Stimulated activated CD4-positive, alpha-beta T cell treated with anti-CD3 and anti-CD28 coated beads, Interleukin-15, amount 100 ng/mL, for 1 hour (primary cell): Measurements from ENCODE around the gene ITK.

Experiments
- DNase-seq, 2 donors: peaks; one replicate each; pipeline ENCODE4 v3.0.0-alpha.2; 2020; ENCODE audit warnings: low read depth in 1 of 2, low spot score in 1 of 2

Gene ITK

DNA sequence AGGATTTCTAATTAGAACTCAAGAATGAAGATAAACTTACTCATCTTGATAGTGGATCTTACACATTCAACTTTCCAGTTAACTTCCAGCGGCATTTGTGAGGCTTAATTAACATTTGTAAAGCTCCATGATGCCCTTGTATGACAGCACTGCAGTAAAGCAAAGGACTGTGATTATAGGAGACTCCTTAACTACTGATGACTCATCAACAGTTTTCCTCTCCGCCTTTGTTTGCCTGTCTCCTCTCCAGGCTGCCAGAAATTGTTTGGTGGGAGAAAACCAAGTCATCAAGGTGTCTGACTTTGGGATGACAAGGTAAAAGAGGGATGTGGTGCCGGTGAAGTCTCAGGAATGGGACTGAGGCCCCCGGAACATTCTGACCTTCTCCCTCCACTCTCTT lies 64.8 kb downstream of the ITK start:
- no peak for DNase-seq

- no peak for DNase-seq
These were observed 65.2 kb downstream of the ITK start for GRCh38 chr5:157245886-157246285.

- no peak for DNase-seq
These were observed 66.6 kb downstream of the ITK start for GRCh38 chr5:157247267-157247666.

- no peak for DNase-seq
These were observed 68.3 kb downstream of the ITK start for GRCh38 chr5:157248821-157249470.

DNA sequence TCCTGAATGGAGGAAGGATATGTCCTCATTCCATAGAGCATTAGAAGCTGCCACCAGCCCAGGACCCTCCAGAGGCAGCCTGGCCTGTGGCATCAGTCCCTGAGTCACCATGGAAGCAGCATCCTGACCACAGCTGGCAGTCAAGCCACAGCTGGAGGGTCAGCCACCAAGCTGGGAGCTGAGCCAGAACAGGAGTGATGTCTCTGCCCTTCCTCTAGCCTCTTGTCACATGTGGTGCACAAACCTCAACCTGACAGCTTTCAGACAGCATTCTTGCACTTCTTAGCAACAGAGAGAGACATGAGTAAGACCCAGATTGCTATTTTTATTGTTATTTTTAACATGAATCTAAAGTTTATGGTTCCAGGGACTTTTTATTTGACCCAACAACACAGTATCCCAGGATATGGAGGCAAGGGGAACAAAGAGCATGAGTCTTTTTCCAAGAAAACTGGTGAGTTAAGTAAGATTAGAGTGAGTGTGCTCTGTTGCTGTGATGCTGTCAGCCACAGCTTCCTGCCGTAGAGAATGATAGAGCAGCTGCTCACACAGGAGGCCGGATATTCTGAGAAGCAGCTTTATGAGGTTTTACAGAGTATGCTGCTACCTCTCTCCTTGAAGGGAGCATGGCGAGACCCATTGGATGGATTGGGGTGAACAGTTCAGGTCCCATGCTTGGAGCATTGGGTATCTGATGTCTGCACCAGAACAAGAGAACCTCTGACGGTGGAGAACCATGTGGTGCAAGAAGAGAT lies 72.2 kb downstream of the ITK start:
- peak in 1 of 2 donors; percentile 46 for DNase-seq

DNA sequence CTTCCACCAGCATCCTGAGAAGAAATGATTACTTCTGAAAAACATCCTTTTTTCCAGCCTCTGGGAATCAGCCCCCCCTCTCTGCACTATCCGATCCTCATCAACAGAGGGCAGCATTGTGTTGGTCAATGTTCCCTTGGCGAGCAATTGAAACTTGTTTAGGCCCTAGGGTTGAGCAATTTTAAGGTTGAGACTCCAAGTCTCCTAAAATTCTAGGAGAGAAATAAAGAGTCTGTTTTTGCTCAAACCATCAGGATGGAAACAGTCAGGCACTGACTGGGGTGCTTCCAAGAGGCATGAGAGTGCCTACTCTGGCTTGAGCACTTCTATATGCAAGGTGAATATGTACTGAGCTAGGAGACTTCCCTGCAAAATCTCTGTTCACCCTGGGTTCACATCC lies 72.9 kb downstream of the ITK start:
- DNase-seq: no peak

DNA sequence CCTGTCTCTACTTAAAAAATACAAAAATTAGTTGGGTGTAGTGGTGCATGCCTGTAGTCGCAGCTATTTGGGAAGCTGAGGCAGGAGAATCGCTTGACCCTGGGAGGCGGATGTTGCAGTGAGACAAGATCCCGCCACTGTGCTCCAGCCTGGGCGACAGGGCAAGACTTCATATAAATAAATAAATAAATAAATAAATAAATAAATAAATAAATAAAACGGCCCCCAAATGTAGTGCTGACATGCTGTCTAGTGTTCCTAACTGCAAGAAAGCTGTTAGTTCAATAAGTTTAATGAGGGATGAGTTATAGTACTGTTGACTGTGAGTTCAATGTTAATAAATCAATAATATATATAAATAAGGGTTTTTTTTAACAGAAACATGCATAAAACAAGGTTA lies 77.8 kb downstream of the ITK start:
- DNase-seq: no peak

DNA sequence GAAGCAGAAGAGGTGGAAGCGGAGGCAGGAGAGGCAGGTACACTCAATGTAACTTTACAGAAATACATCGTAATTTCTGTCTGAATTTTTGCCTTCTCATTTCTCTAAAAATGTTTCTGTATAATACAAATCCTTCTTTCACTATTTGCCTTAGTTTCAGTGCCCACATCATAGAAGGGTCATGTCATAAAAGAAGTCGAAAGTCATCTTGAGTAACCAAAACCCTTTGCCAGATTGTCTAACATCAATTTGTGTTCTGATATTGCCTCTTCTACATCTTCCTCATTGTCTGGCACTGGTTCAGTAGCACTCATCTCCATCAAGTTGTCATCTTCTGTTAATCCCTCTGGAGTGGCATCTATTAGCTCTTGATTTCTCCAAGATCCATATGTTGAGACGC lies 79.1 kb downstream of the ITK start:
- DNase-seq: no peak

DNA sequence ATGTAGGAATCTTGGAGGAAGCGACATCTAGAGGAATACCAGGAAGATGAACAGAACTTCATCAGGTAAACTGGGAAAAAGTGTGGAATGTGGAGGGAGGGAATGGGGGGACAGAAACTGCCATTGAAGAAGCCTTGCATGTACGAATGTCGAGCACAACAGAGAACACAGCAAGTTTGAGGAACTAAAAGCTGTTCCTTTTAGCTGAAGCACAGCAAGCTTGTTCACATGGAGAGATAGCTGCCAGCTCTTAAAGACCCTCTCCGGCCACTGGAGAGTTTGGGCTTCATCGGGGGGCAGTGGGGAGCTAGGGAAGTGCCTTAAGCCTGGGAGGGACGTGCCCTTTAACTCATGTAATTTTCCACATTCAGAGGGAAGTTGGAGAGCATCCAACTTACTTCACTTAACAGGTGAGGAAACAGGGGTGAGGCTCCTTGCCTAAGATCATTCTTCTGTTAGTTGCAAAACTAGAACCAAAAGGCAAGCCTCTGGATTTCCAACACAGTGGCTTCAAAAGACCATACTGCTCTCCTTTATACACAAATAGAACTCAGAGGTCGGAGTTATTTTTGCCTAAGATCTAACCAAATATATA lies 83.0 kb downstream of the ITK start:
- DNase-seq: no peak

DNA sequence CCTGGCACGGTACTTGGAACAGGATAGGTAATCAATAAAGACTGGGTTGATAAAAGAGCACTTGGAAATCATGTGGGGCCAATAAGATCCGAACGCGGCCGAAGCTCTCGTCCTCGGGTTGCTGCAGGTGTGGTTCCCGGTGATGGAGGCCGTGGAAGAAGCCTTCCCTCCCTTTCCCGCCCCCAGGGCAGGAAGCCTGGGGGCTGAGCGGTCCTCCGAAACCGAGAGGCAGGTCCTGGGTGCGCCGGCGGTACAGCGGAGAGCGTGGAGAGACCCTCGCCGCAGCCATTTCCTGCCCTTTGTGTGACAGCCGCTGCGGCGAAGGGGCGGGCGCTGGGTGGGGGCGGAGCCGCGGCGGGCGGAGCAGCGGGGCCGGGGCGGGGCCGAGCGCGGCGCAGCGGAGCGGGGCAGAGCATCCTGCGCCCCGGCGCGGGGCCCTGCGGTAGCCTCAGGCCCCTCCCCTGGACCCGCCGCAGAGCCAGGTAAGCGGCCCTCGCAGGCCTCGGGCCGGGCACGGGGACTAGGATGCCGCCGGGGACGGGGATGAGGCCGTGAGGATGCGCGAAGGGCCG lies 85.2 kb downstream of the ITK start, which contains the start of gene CYFIP2:
TSS of gene CYFIP2 (plus strand) at position 410 of the 572 bp plus-strand sequence. CDS start 19,239 bp downstream, outside the sequence.
- DNase-seq: peak; percentile 73 to 76

DNA sequence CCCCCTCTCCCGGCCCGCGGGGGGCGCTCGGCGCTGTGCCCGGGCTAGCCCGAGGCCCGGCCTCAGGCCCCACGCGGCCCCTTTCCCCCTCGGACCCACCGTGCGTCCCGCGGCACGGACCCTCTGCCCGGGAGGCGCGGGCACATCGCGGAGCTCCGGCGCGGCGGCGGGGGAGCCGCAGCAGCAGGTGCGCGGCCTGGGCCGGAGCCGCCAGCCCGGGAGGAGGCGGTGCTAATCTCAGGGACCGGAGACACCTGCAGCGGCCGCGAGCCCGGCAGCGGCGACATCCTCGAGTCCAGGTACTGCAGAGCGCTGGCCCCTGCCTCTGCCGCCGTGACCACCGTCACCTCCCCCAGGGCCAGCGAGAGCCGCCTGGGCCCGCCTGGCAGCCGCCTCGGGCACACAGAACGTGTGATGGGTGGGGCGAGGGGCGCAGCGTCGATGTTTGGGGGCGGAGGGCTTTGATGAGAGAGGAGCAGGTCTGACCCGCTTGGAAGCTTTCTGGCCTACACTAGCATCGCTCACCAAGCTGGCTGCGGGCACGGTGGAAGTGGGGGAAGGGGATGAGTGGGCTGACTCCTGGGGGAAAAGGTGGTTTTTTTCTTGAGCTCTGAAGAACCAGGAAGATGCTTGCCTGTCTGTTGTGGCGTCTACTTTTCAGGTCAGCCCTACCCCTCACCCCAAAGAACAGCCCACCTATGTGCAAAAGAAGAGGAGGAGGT lies 85.8 kb downstream of the ITK start:
- DNase-seq: peak; percentile 25 to 26

GRCh38 chr5:157267025-157267424 lies 86.4 kb downstream of the ITK start:
- no peak for DNase-seq

- no peak for DNase-seq
These were observed 87.3 kb downstream of the ITK start for GRCh38 chr5:157267761-157268480.

- no peak for DNase-seq
These were observed 88.6 kb downstream of the ITK start for GRCh38 chr5:157269165-157269671.

DNA sequence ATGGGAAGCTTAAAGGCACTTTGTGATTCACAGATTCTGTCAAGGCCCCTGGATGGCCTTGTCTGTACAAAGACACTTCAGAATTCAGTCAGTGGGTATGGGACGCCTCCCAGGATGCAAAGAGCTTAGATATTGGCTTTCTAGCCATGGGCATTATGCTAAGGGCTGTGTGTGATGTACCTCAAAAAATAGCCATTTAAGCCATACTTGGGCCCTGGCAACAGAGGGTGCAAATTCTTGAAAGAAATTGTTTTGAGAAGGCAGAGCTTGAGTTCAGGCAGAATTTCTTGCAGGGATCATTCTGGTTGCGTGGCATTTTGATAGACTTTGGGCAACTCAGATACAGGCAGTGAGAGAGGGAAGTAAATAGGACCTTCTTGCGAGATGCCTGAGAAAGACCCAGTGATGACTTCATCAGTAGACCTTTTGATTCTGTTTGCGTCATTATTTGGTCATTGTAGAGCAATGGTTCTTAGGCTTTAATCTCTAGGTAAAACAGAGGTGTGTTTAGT lies 89.2 kb downstream of the ITK start:
- no peak for DNase-seq

DNA sequence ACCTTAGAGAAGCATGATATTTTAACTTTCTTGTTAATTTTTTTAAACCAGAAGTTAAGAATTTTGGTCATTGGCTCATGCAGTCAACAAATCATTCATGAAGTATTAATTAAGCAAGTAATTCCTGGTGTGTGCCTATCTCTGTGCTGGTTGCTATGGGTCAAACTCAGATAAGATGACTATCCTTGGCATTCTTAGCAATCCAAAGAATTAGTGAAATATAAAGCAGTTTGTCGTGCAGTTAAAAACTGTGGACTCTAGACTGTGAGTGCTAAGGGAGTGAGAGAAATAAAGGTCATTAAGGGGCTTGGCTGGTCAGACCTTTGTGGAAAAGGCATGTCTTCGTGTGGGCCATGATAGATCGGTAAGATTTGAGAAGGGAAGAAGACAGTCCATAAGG lies 90.1 kb downstream of the ITK start:
- no peak for DNase-seq

DNA sequence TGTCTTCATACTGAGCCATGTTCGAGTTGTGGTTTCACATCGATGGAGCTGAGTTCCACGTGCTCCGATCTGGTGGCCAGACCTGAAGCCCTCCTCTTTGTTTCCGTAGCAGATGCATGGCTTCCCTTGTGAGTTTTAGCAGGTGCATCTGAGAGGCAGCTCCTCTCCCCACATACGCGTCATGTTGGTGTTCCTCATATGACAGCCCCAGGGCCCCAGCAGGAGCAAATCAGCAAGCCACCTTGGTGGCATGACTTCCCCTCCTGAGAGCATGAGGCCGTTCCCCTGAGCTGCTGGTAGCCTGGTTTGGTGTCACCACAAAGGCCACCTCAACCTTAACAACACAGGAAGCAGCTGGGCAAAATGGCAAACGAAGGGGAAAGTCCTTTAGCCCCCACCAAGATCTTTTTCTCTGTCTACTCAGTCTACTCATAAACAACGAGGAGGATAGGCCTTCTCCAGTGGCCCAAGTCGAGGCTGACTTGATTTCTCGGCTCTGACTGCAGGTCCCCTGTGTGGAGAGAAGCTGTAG lies 91.2 kb downstream of the ITK start:
- peak; percentile 53 to 64 for DNase-seq

GRCh38 chr5:157273131-157273556 lies 92.5 kb downstream of the ITK start:
- DNase-seq: no peak

GRCh38 chr5:157275403-157275802 lies 94.8 kb downstream of the ITK start:
- no peak for DNase-seq
